ENCODE results near the gene KISS1R.

GRCh38 chr19:924553-925086 lies 7.5 kb downstream of the KISS1R start:
- TF ChIP-seq CTCF (conservative IDR thresholded peaks at IDR 0.05 in 1 of 2, IDR thresholded peaks at IDR 0.05 in 1 of 2; ENCODE audit: extremely low read depth in 1 of 2, insufficient read depth in 1 of 2, low read depth in 1 of 2, low read length in 2 of 2) (no peak), EZH2 (IDR thresholded peaks at IDR 0.05; ENCODE audit: borderline replicate concordance, low read length) (no peak)
